ENCODE measurements around the gene FSCN2.

Gene FSCN2

DNA sequence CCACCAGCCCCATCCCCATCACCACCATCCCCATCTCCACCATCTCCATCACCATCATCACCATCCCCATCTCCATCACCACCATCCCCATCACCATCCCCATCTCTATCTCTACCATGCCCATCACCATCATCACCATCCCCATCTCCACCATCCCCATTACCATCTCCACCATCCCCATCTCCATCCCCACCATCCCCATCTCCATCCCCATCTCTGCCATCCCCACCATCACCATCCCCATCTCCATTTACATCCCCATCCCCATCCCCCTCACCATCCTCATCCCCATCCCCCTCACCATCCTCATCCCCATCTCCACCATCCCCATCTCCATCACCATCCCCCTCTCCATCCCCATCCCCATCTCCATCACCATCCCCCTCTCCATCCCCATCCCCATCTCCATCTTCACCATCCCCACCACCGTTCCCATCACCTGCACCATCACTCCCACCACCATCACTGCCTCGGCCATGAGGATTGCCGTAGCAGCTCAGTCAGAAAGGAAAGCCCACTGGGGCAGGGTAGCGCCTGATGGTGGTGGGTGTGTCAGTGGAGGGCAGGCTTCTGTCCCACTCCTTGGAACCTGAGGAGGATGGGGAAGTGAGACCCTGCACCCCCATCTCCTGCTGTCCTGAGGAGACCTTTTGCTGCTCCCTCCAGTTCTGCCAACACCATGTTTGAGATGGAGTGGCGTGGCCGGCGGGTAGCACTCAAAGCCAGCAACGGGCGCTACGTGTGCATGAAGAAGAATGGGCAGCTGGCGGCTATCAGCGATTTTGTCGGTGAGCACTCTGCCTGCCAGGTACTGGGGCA, 7.5 kb downstream of the FSCN2 start:
- no peak overlapping the region for H3K9ac ChIP-seq (ENCODE audit: low read depth, low read length)
- H3K27ac ChIP-seq (ENCODE audit: low read length) = no peak overlapping the region
- H3K4me3 ChIP-seq (ENCODE audit: low read length) = no peak overlapping the region
- H3K36me3 ChIP-seq (ENCODE audit: insufficient read depth, low read depth, low read length) = peaks cover 6% of the 10 kb centered on the region; the same call in 1 of the 2 replicates
- peaks cover 48% of the 10 kb centered on the region for H3K27me3 ChIP-seq (ENCODE audit: insufficient read depth, low read length)
- H3K9me3 ChIP-seq (ENCODE audit: insufficient read depth, low read depth, low read length) = no peaks in the 10 kb centered on the region
- no peaks in the 10 kb centered on the region for H3K4me1 ChIP-seq (ENCODE audit: insufficient read depth, low read length)

- Histone ChIP-seq H3K9ac (ENCODE audit: low read depth, low read length) (peak overlapping the region; percentile 10; the same call in 1 of the 2 replicates), H3K27ac (ENCODE audit: low read length) (no peak overlapping the region), H3K36me3 (ENCODE audit: insufficient read depth, low read depth, low read length) (peaks cover 6% of the 10 kb centered on the region; the same call in 1 of the 2 replicates), H3K4me3 (ENCODE audit: low read length) (peak overlapping the region; percentile 29; the same call in 1 of the 2 replicates), H3K27me3 (ENCODE audit: insufficient read depth, low read length) (peaks cover 48% of the 10 kb centered on the region), H3K9me3 (ENCODE audit: insufficient read depth, low read depth, low read length) (no peaks in the 10 kb centered on the region), H3K4me1 (ENCODE audit: insufficient read depth, low read length) (no peaks in the 10 kb centered on the region)
Observed at GRCh38 chr17:81536299-81537290, 8.4 kb downstream of the FSCN2 start.

- Histone ChIP-seq H3K4me3 (ENCODE audit: low read length) (peak overlapping the region; percentile 29; the same call in 1 of the 2 replicates), H3K9me3 (ENCODE audit: insufficient read depth, low read depth, low read length) (no peaks in the 10 kb centered on the region), H3K4me1 (ENCODE audit: insufficient read depth, low read length) (no peaks in the 10 kb centered on the region), H3K27me3 (ENCODE audit: insufficient read depth, low read length) (peaks cover 44% of the 10 kb centered on the region), H3K36me3 (ENCODE audit: insufficient read depth, low read depth, low read length) (peaks cover 6% of the 10 kb centered on the region; the same call in 1 of the 2 replicates), H3K9ac (ENCODE audit: low read depth, low read length) (peak overlapping the region; percentile 10; the same call in 1 of the 2 replicates), H3K27ac (ENCODE audit: low read length) (no peak overlapping the region)
Observed at GRCh38 chr17:81537343-81537855, 9.2 kb downstream of the FSCN2 start.

GRCh38 chr17:81537856-81538555, 9.8 kb downstream of the FSCN2 start:
- H3K4me3 ChIP-seq (ENCODE audit: low read length) = no peak overlapping the region
- H3K27me3 ChIP-seq (ENCODE audit: insufficient read depth, low read length) = peaks cover 38% of the 10 kb centered on the region
- H3K9ac ChIP-seq (ENCODE audit: low read depth, low read length) = no peak overlapping the region
- H3K27ac ChIP-seq (ENCODE audit: low read length) = no peak overlapping the region
- no peaks in the 10 kb centered on the region for H3K9me3 ChIP-seq (ENCODE audit: insufficient read depth, low read depth, low read length)
- peaks cover 11% of the 10 kb centered on the region for H3K36me3 ChIP-seq (ENCODE audit: insufficient read depth, low read depth, low read length)
- H3K4me1 ChIP-seq (ENCODE audit: insufficient read depth, low read length) = no peaks in the 10 kb centered on the region

DNA sequence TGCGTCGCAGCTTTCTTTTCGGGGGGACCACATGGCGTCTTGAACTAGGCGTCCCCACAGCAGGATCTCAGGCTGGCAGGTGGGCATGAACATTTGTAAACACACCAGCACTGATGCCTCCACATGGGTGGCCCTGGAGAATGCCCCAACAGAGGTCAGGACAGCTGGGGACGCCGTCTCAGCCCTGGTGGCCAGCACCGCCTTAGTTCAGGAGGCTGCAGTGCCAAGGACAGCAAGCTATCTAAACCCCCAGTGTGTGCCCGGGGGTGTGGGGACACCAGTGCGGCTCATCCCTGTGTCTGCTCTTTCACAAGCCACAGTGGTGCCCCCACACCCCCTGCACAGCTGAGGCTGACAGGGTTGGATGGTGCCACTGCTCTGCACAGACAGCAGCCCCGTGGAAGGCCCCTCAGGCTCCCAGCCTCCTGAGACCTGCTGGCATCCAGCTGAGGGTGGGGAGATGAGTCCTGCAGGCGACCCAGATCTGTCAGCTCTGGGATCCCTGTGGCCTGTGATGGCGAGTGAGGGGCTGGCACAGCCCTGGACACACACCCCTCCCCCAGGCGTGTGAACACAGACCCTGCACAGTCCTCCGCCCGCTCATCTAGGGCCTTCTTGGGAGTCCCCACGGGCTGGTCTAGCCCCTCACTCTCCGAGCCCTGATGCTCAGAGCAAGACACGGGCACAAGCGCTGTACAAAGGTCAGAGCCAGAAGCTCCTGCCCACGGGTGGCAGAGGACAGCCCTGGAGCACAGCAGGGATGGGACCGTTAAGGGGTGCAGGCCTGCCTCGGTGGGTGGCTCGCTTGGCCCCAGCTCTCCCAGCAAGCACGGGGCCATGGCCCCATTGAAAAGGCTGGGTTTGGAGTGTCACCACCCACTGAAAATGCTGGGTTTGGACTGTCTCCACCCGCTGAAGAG, 10.7 kb downstream of the FSCN2 start:
- Histone ChIP-seq H3K9me3 (ENCODE audit: insufficient read depth, low read depth, low read length) (no peaks in the 10 kb centered on the region), H3K36me3 (ENCODE audit: insufficient read depth, low read depth, low read length) (peaks cover 20% of the 10 kb centered on the region), H3K4me3 (ENCODE audit: low read length) (no peak overlapping the region), H3K4me1 (ENCODE audit: insufficient read depth, low read length) (no peaks in the 10 kb centered on the region), H3K9ac (ENCODE audit: low read depth, low read length) (no peak overlapping the region), H3K27me3 (ENCODE audit: insufficient read depth, low read length) (peaks cover 29% of the 10 kb centered on the region), H3K27ac (ENCODE audit: low read length) (no peak overlapping the region)

GRCh38 chr17:81539571-81539900, 11.4 kb downstream of the FSCN2 start:
- Histone ChIP-seq H3K4me1 (ENCODE audit: insufficient read depth, low read length) (no peaks in the 10 kb centered on the region), H3K9me3 (ENCODE audit: insufficient read depth, low read depth, low read length) (no peaks in the 10 kb centered on the region), H3K27ac (ENCODE audit: low read length) (no peak overlapping the region), H3K4me3 (ENCODE audit: low read length) (no peak overlapping the region), H3K36me3 (ENCODE audit: insufficient read depth, low read depth, low read length) (peaks cover 26% of the 10 kb centered on the region), H3K9ac (ENCODE audit: low read depth, low read length) (no peak overlapping the region), H3K27me3 (ENCODE audit: insufficient read depth, low read length) (peaks cover 23% of the 10 kb centered on the region)

DNA sequence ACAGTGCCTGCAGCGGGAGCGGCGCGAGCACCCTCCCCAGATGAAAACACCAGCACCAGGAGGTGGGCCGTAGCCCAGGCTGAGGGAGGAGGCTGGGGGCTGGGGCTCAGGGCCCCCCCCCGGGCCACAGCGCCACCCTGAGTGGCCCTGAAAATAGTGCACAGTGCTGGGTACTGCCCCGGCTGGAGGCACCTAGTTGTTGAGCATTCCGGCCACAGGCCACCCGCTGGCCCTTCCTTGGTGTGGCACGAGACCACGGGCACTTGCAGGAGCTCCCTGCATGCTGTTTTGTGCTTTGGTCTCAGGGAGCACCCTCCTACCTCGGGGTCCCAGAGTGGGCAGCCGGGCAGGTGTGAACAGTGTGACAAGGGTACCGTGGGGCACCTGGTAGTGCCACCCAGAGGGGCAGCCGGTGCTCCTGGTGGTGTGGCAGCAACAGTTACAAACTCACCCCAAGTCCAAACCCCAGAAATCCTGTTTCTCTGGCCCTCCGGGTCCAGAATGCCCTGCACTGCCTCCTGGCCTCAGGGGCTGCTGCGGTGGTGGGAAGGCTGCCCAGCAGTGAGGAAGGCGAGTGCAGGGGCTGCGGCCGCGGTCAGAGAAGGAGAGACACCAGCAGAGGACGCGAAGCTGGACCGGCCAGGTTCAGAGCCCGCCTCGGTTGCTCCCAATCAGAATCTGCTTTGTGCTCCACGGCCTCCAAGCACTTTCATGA, 11.9 kb downstream of the FSCN2 start:
- Histone ChIP-seq H3K9me3 (ENCODE audit: insufficient read depth, low read depth, low read length) (no peaks in the 10 kb centered on the region), H3K27me3 (ENCODE audit: insufficient read depth, low read length) (peaks cover 18% of the 10 kb centered on the region), H3K4me3 (ENCODE audit: low read length) (no peak overlapping the region), H3K4me1 (ENCODE audit: insufficient read depth, low read length) (no peaks in the 10 kb centered on the region), H3K27ac (ENCODE audit: low read length) (no peak overlapping the region), H3K36me3 (ENCODE audit: insufficient read depth, low read depth, low read length) (peaks cover 29% of the 10 kb centered on the region), H3K9ac (ENCODE audit: low read depth, low read length) (no peak overlapping the region)

GRCh38 chr17:81540676-81541027, 12.5 kb downstream of the FSCN2 start:
- no peaks in the 10 kb centered on the region for H3K4me1 ChIP-seq (ENCODE audit: insufficient read depth, low read length)
- peaks cover 14% of the 10 kb centered on the region for H3K27me3 ChIP-seq (ENCODE audit: insufficient read depth, low read length)
- H3K9ac ChIP-seq (ENCODE audit: low read depth, low read length) = no peak overlapping the region
- H3K36me3 ChIP-seq (ENCODE audit: insufficient read depth, low read depth, low read length) = peaks cover 35% of the 10 kb centered on the region
- H3K9me3 ChIP-seq (ENCODE audit: insufficient read depth, low read depth, low read length) = no peaks in the 10 kb centered on the region
- no peak overlapping the region for H3K4me3 ChIP-seq (ENCODE audit: low read length)
- H3K27ac ChIP-seq (ENCODE audit: low read length) = no peak overlapping the region

- peaks cover 10% of the 10 kb centered on the region for H3K27me3 ChIP-seq (ENCODE audit: insufficient read depth, low read length)
- no peaks in the 10 kb centered on the region for H3K9me3 ChIP-seq (ENCODE audit: insufficient read depth, low read depth, low read length)
- no peak overlapping the region for H3K4me3 ChIP-seq (ENCODE audit: low read length)
- no peak overlapping the region for H3K27ac ChIP-seq (ENCODE audit: low read length)
- H3K4me1 ChIP-seq (ENCODE audit: insufficient read depth, low read length) = no peaks in the 10 kb centered on the region
- H3K9ac ChIP-seq (ENCODE audit: low read depth, low read length) = no peak overlapping the region
- peaks cover 39% of the 10 kb centered on the region for H3K36me3 ChIP-seq (ENCODE audit: insufficient read depth, low read depth, low read length)
Observed at GRCh38 chr17:81541123-81541522, 12.9 kb downstream of the FSCN2 start.

All from iPS-20b (cell line).